ENCODE results near the gene CLMP. TPM values are rescaled to one million over a fixed set of nuclear protein-coding genes. Genes with fewer than 3 reads are reported as not detected.
A peak's percentile ranks its signal among the peaks of the same experiment; 100 is the strongest.

Gene CLMP
- total RNA-seq, result 10 to 100 TPM; 23.1 to 33.8 TPM
- polyA plus RNA-seq (ENCODE audit: insufficient read length in 2 of 2), result 10 to 100 TPM; 12.9 to 19.7 TPM
- long read RNA-seq, donor 1, full-length matches to known transcripts, result 1 of 1 reads
- long read RNA-seq, donor 1, partial matches to known transcripts, result 0 of 1 reads
- long read RNA-seq, donor 1, other reads (novel, unspliced or antisense), result 0 of 1 reads
- long read RNA-seq, donor 2, result 0 reads
- long read RNA-seq, donor 3, result 0 reads
- long read RNA-seq, donor 4, full-length matches to known transcripts, result 4 of 4 reads
- long read RNA-seq, donor 4, partial matches to known transcripts, result 0 of 4 reads
- long read RNA-seq, donor 4, other reads (novel, unspliced or antisense), result 0 of 4 reads

GRCh38 chr11:123195188-123196059 is at the start of gene CLMP:
CLMP (minus strand) TSS chr11:123195248; CDS start chr11:123194940, 308 bp downstream.
- peaks cover 23% of the 10 kb centered on the region for H3K4me1 ChIP-seq (ENCODE audit: control insufficient read depth, insufficient read depth, low read length)
- H3K4me3 ChIP-seq (ENCODE audit: low read depth, low read length), result peak within 1 kb of the TSS; percentile 53
- 15% methylated on average over 38 of the region's 53 CpGs for WGBS (ENCODE audit: insufficient coverage)
- peak in 2 of 6 donors; percentile 74 to 87 for DNase-seq (ENCODE audit: low read depth in 4 of 6, low spot score in 6 of 6)
- H3K27ac ChIP-seq (ENCODE audit: low read depth, low read length), result peak within 1 kb of the TSS; percentile 74
- no peaks in the 10 kb centered on the region for H3K36me3 ChIP-seq (ENCODE audit: control insufficient read depth, insufficient read depth, low read length)
- peaks cover 37% of the 10 kb centered on the region for H3K27me3 ChIP-seq (ENCODE audit: control insufficient read depth, insufficient read depth, low read length)
- H3K9me3 ChIP-seq (ENCODE audit: control insufficient read depth, insufficient read depth, low read length), result no peaks in the 10 kb centered on the region

GRCh38 chr11:123241874-123242543 is 47.0 kb upstream of the CLMP start:
- no peaks in the 10 kb centered on the region for H3K27me3 ChIP-seq (ENCODE audit: control insufficient read depth, insufficient read depth, low read length)
- H3K27ac ChIP-seq (ENCODE audit: low read depth, low read length), result no peak overlapping the region
- H3K4me3 ChIP-seq (ENCODE audit: low read depth, low read length), result no peak overlapping the region
- peak in 2 of 6 donors; percentile 39 to 60 for DNase-seq (ENCODE audit: low read depth in 4 of 6, low spot score in 6 of 6)
- 63% methylated on average over 4 of the region's 11 CpGs for WGBS (ENCODE audit: insufficient coverage)
- no peaks in the 10 kb centered on the region for H3K36me3 ChIP-seq (ENCODE audit: control insufficient read depth, insufficient read depth, low read length)
- no peaks in the 10 kb centered on the region for H3K9me3 ChIP-seq (ENCODE audit: control insufficient read depth, insufficient read depth, low read length)
- H3K4me1 ChIP-seq (ENCODE audit: control insufficient read depth, insufficient read depth, low read length), result peaks cover under 1% of the 10 kb centered on the region

GRCh38 chr11:123241294-123241693 is 46.2 kb upstream of the CLMP start:
- H3K27me3 ChIP-seq (ENCODE audit: control insufficient read depth, insufficient read depth, low read length), result no peaks in the 10 kb centered on the region
- no peaks in the 10 kb centered on the region for H3K36me3 ChIP-seq (ENCODE audit: control insufficient read depth, insufficient read depth, low read length)
- no peak overlapping the region for H3K27ac ChIP-seq (ENCODE audit: low read depth, low read length)
- WGBS (ENCODE audit: insufficient coverage), result 60% methylated on average over 1 of the region's 1 CpG
- no peaks in the 10 kb centered on the region for H3K4me1 ChIP-seq (ENCODE audit: control insufficient read depth, insufficient read depth, low read length)
- H3K9me3 ChIP-seq (ENCODE audit: control insufficient read depth, insufficient read depth, low read length), result no peaks in the 10 kb centered on the region
- H3K4me3 ChIP-seq (ENCODE audit: low read depth, low read length), result no peak overlapping the region
- no peak for DNase-seq (ENCODE audit: low read depth in 4 of 6, low spot score in 6 of 6)

- no peak overlapping the region for H3K27ac ChIP-seq (ENCODE audit: low read depth, low read length)
- H3K36me3 ChIP-seq (ENCODE audit: control insufficient read depth, insufficient read depth, low read length), result no peaks in the 10 kb centered on the region
- 89% methylated on average over 11 of the region's 15 CpGs for WGBS (ENCODE audit: insufficient coverage)
- H3K4me1 ChIP-seq (ENCODE audit: control insufficient read depth, insufficient read depth, low read length), result no peaks in the 10 kb centered on the region
- no peaks in the 10 kb centered on the region for H3K9me3 ChIP-seq (ENCODE audit: control insufficient read depth, insufficient read depth, low read length)
- H3K27me3 ChIP-seq (ENCODE audit: control insufficient read depth, insufficient read depth, low read length), result no peaks in the 10 kb centered on the region
- H3K4me3 ChIP-seq (ENCODE audit: low read depth, low read length), result no peak overlapping the region
- peak in 2 of 6 donors; percentile 25 to 79 for DNase-seq (ENCODE audit: low read depth in 4 of 6, low spot score in 6 of 6)
Measured at GRCh38 chr11:123239191-123240150, 44.4 kb upstream of the CLMP start.

- no peak overlapping the region for H3K4me3 ChIP-seq (ENCODE audit: low read depth, low read length)
- H3K4me1 ChIP-seq (ENCODE audit: control insufficient read depth, insufficient read depth, low read length), result no peaks in the 10 kb centered on the region
- H3K27me3 ChIP-seq (ENCODE audit: control insufficient read depth, insufficient read depth, low read length), result no peaks in the 10 kb centered on the region
- no peaks in the 10 kb centered on the region for H3K9me3 ChIP-seq (ENCODE audit: control insufficient read depth, insufficient read depth, low read length)
- H3K27ac ChIP-seq (ENCODE audit: low read depth, low read length), result no peak overlapping the region
- WGBS (ENCODE audit: insufficient coverage), result 100% methylated on average over 1 of the region's 1 CpG
- no peak for DNase-seq (ENCODE audit: low read depth in 4 of 6, low spot score in 6 of 6)
- H3K36me3 ChIP-seq (ENCODE audit: control insufficient read depth, insufficient read depth, low read length), result no peaks in the 10 kb centered on the region
Measured at GRCh38 chr11:123238297-123238696, 43.2 kb upstream of the CLMP start.

- Histone ChIP-seq H3K4me1 (ENCODE audit: control insufficient read depth, insufficient read depth, low read length) (no peaks in the 10 kb centered on the region), H3K36me3 (ENCODE audit: control insufficient read depth, insufficient read depth, low read length) (no peaks in the 10 kb centered on the region), H3K27ac (ENCODE audit: low read depth, low read length) (no peak overlapping the region), H3K27me3 (ENCODE audit: control insufficient read depth, insufficient read depth, low read length) (no peaks in the 10 kb centered on the region), H3K9me3 (ENCODE audit: control insufficient read depth, insufficient read depth, low read length) (no peaks in the 10 kb centered on the region), H3K4me3 (ENCODE audit: low read depth, low read length) (no peak overlapping the region)
- WGBS (ENCODE audit: insufficient coverage), result 100% methylated on average over 1 of the region's 3 CpGs
- no peak for DNase-seq (ENCODE audit: low read depth in 4 of 6, low spot score in 6 of 6)
Measured at GRCh38 chr11:123236879-123237278, 41.8 kb upstream of the CLMP start.

GRCh38 chr11:123235656-123236261 is 40.7 kb upstream of the CLMP start:
- WGBS (ENCODE audit: insufficient coverage), result 84% methylated on average over 8 of the region's 12 CpGs

GRCh38 chr11:123235117-123235655 is 40.1 kb upstream of the CLMP start:
- H3K4me1 ChIP-seq (ENCODE audit: control insufficient read depth, insufficient read depth, low read length), result no peaks in the 10 kb centered on the region

More at GRCh38 chr11:123235656-123236261, 40.7 kb upstream of the CLMP start:
- no peaks in the 10 kb centered on the region for H3K4me1 ChIP-seq (ENCODE audit: control insufficient read depth, insufficient read depth, low read length)
- H3K4me3 ChIP-seq (ENCODE audit: low read depth, low read length), result no peak overlapping the region
- H3K36me3 ChIP-seq (ENCODE audit: control insufficient read depth, insufficient read depth, low read length), result no peaks in the 10 kb centered on the region
- H3K9me3 ChIP-seq (ENCODE audit: control insufficient read depth, insufficient read depth, low read length), result no peaks in the 10 kb centered on the region
- no peak overlapping the region for H3K27ac ChIP-seq (ENCODE audit: low read depth, low read length)
- H3K27me3 ChIP-seq (ENCODE audit: control insufficient read depth, insufficient read depth, low read length), result no peaks in the 10 kb centered on the region
- DNase-seq (ENCODE audit: low read depth in 4 of 6, low spot score in 6 of 6), result peak in 1 of 6 donors; percentile 56

More at GRCh38 chr11:123235117-123235655, 40.1 kb upstream of the CLMP start:
- no peak overlapping the region for H3K27ac ChIP-seq (ENCODE audit: low read depth, low read length)
- peak in 1 of 6 donors; percentile 28 for DNase-seq (ENCODE audit: low read depth in 4 of 6, low spot score in 6 of 6)
- no peaks in the 10 kb centered on the region for H3K27me3 ChIP-seq (ENCODE audit: control insufficient read depth, insufficient read depth, low read length)
- 62% methylated on average over 11 of the region's 12 CpGs for WGBS (ENCODE audit: insufficient coverage)
- no peaks in the 10 kb centered on the region for H3K36me3 ChIP-seq (ENCODE audit: control insufficient read depth, insufficient read depth, low read length)
- no peak overlapping the region for H3K4me3 ChIP-seq (ENCODE audit: low read depth, low read length)
- H3K9me3 ChIP-seq (ENCODE audit: control insufficient read depth, insufficient read depth, low read length), result no peaks in the 10 kb centered on the region

Measured in spinal cord (tissue), 10 donors.